Pancreas (tissue), 10 donors: Measurements from ENCODE around the gene PLCG1. TPM values are rescaled to one million over a fixed set of nuclear protein-coding genes. Genes with fewer than 3 reads are reported as not detected.
A peak's percentile ranks its signal among the peaks of the same experiment; 100 is the strongest.

ENCODE experiments used
- ATAC-seq, 4 donors: fragments of 200-7000 bp; cut with Tn5 transposase; one replicate each; pipeline versions ENCODE4 v1.8.0 to v1.9.1; 2020; ENCODE audit warnings: mild to moderate bottlenecking in 4 of 4, moderate library complexity in 4 of 4
- DNase-seq, 6 donors: peaks; one replicate each; pipeline ENCODE4 v3.0.0-alpha.2; 2020
- FAIRE-seq: peaks from 2 replicates; lab custom pipeline; 2012; peaks lifted over from hg19 to GRCh38; lab: Jason Lieb, UNC
- H3K27ac ChIP-seq, 4 donors: fragments of 200-600 bp; sonication (generic); 1 replicate in 3 of 4; 2 replicates in 1 of 4; pipeline versions ENCODE4 v1.5.0 to v1.8.0; 2020
- H3K27me3 ChIP-seq, 4 donors: fragments of 200-600 bp; one replicate each; pipeline ENCODE4 v1.8.0; 2021
- H3K36me3 ChIP-seq, 3 donors: fragments of 200-600 bp; sonication (generic) in 1 of 3; one replicate each; pipeline versions ENCODE4 v1.5.0 to v1.8.0; 2020 to 2021
- H3K4me1 ChIP-seq, 3 donors: fragments of 200-600 bp; one replicate each; pipeline ENCODE4 v1.8.0; 2021
- H3K4me3 ChIP-seq, 4 donors: fragments of 200-600 bp; sonication (generic) in 2 of 4; one replicate each; pipeline versions ENCODE4 v1.5.0 to v1.8.0; 2020 to 2021
- H3K9me3 ChIP-seq, 4 donors: fragments of 200-600 bp; one replicate each; pipeline ENCODE4 v1.8.0; 2021
- WGBS, 2 donors: extraction: QIAGEN DNeasy Blood & Tissue Kit; methylation state at CpG; one replicate each; pipeline ENCODE4 v1.1.7; 2013; 5-methylcytosine and 5-hydroxymethylcytosine counted together
- intact Hi-C, 3 donors: fragments of 100-400 bp; cut with DNase I; formaldehyde crosslinking; loops; one replicate each; pipeline versions ENCODE4 v1.11.1 to v1.14.2; 2022
- polyA plus RNA-seq, 2 donors: library from polyadenylated mRNA; stranded (reverse); fragments of 200-250 nt; gene quantifications; one replicate each; pipeline ENCODE4 v1.2.3, GENCODE V29; 2013
- total RNA-seq, 6 donors: library from RNA; stranded (reverse); fragmentation: NEBNext Ultra II Directional in 4 of 6; extraction: Animal tissue kit (Norgen Biotek cat#: 25700) in 4 of 6; gene quantifications; one replicate each; pipeline versions ENCODE4 v1.2.1 to v1.2.4, GENCODE V29; 2021 to 2023
- TF ChIP-seq, protein P1 (sequence below), 4 donors: fragments of 200-600 bp; sonication (generic) in 3 of 4; IDR thresholded peaks; one replicate each; pipeline versions ENCODE4 v1.5.0 to v1.8.0; 2021; ENCODE audit warnings: antibody characterized with exemption in 4 of 4
- donor health status: healthy with polysubstance abuse.
- donor health status: DM: no; HTN: no; CAD: no; lungs with moderate emphysema.
- donor health status: DM: no; HTN: no; CAD: no.
- donor health status: control.
- donor health status: control.
- donor health status: Bipolar disorder and iron deficiency.
- donor health status: DM: yes; HTN: yes; CAD: no.
- donor health status: DM: no; HTN: no; CAD: no.
- donor health status: DM: no; HTN: no; CAD: no.
- donor health status: DM: yes; HTN: yes; CAD: no.

Gene PLCG1
- total and polyA plus RNA-seq, 8 donors: 9.9 to 41.7 (median 20.1) TPM

DNA sequence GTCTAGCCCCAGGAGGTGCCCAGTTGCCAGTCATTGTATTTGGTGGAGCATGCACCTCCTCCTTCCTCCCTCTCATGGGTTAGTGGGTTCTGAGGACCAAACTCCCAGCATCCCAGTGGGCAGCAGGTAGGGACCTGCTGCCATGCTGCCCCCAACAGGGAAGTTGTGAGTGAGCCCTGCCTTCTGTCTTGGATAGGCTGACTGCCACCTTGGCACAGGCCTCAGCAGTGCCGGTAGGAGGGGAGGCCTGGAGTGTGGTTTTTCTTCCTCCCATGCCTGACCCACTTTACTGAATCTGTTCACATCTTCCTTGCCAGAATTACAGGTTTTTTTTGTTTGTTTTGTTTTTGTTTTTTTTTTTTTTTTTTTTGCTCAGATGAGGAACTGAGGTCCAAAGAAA, 24.5 kb downstream of the PLCG1 start:
- Histone ChIP-seq H3K36me3 (peaks cover 0 to 37% (median 12%) of the 10 kb centered on the region in 3 donors), H3K27ac (no peak overlapping the region), H3K4me3 (no peak overlapping the region), H3K9me3 (no peaks in the 10 kb centered on the region), H3K27me3 (no peaks in the 10 kb centered on the region), H3K4me1 (no peaks in the 10 kb centered on the region)
- ATAC-seq (peak in 1 of 4 donors; percentile 28), DNase-seq (no peak), FAIRE-seq (no peak)
- TF ChIP-seq, protein P1, sequence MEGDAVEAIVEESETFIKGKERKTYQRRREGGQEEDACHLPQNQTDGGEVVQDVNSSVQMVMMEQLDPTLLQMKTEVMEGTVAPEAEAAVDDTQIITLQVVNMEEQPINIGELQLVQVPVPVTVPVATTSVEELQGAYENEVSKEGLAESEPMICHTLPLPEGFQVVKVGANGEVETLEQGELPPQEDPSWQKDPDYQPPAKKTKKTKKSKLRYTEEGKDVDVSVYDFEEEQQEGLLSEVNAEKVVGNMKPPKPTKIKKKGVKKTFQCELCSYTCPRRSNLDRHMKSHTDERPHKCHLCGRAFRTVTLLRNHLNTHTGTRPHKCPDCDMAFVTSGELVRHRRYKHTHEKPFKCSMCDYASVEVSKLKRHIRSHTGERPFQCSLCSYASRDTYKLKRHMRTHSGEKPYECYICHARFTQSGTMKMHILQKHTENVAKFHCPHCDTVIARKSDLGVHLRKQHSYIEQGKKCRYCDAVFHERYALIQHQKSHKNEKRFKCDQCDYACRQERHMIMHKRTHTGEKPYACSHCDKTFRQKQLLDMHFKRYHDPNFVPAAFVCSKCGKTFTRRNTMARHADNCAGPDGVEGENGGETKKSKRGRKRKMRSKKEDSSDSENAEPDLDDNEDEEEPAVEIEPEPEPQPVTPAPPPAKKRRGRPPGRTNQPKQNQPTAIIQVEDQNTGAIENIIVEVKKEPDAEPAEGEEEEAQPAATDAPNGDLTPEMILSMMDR (IDR thresholded peaks at IDR 0.05): no peak
- intact Hi-C loops: no loop called here
- 23 to 53% methylated on average over 1 of the region's 1 CpG for WGBS, 2 donors

DNA sequence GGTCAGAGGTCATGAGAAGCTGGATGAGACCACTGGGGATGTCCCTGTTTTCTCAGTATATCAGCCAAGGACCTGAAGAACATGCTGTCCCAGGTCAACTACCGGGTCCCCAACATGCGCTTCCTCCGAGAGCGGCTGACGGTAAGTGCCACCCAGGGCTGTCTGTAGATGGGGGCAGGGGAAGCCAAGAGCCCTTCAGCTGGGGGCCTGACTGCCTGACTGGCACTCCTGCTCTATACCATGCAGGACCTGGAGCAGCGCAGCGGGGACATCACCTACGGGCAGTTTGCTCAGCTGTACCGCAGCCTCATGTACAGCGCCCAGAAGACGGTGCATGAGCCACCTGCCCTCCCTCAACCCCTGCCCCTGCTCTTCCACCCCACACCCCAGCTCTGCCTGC, 25.1 kb downstream of the PLCG1 start:
- no peak for DNase-seq
- ATAC-seq: no peak
- 97 to 98% methylated on average over 8 to 11 of the region's 11 CpGs for WGBS, 2 donors
- Histone ChIP-seq H3K9me3 (no peaks in the 10 kb centered on the region), H3K4me1 (no peaks in the 10 kb centered on the region), H3K36me3 (peaks cover 0 to 42% (median 12%) of the 10 kb centered on the region in 3 donors), H3K27me3 (no peaks in the 10 kb centered on the region), H3K27ac (no peak overlapping the region), H3K4me3 (no peak overlapping the region)
- no peak for FAIRE-seq
- TF ChIP-seq, protein P1 (IDR thresholded peaks at IDR 0.05): no peak
- intact Hi-C loops: no loop called here

DNA sequence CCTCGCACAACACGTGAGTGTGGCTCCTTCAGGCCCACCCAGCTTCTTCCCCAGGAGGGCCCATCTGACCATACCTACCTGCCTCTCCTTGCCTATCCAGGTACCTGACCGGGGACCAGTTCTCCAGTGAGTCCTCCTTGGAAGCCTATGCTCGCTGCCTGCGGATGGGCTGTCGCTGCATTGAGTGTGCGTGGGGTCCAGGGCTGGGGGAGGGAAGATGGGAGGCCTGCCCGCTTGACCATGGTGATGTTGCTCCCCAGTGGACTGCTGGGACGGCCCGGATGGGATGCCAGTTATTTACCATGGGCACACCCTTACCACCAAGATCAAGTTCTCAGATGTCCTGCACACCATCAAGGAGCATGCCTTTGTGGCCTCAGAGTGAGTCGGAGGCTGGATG, 26.5 kb downstream of the PLCG1 start:
- no peak overlapping the region for H3K4me3 ChIP-seq
- no peak for ATAC-seq
- DNase-seq: no peak
- intact Hi-C loops: no loop called here
- H3K36me3 ChIP-seq: peaks cover 0 to 57% (median 12%) of the 10 kb centered on the region in 3 donors
- TF ChIP-seq, protein P1 (IDR thresholded peaks at IDR 0.05): no peak
- no peaks in the 10 kb centered on the region for H3K4me1 ChIP-seq
- WGBS, 2 donors: 94 to 96% methylated on average over 11 of the region's 11 CpGs
- H3K9me3 ChIP-seq: no peaks in the 10 kb centered on the region
- no peak overlapping the region for H3K27ac ChIP-seq
- no peak for FAIRE-seq
- H3K27me3 ChIP-seq: no peaks in the 10 kb centered on the region

DNA sequence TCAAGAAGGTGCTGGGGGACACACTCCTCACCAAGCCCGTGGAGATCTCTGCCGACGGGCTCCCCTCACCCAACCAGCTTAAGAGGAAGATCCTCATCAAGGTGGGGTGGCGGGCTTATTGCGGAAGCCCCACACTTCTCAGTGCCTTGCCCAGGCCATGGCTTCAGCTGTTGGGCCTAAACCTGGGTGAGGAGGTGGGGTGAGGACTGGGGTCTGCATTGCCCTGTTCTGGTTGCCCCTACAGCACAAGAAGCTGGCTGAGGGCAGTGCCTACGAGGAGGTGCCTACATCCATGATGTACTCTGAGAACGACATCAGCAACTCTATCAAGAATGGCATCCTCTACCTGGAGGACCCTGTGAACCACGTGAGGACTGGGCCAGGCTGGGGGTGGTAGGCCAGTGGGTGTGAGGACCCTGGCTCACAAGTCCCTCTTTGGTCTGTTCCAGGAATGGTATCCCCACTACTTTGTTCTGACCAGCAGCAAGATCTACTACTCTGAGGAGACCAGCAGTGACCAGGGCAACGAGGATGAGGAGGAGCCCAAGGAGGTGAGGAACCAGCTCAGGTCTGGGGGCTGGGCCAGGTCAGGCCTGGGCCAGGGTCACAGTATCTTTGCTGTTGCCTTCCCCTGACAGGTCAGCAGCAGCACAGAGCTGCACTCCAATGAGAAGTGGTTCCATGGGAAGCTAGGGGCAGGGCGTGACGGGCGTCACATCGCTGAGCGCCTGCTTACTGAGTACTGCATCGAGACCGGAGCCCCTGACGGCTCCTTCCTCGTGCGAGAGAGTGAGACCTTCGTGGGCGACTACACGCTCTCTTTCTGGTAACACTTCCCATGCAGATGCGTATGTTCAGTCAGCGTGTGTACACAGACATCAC, 27.9 kb downstream of the PLCG1 start:
- H3K27ac ChIP-seq: no peak overlapping the region
- no peaks in the 10 kb centered on the region for H3K27me3 ChIP-seq
- 91 to 92% methylated on average over 24 of the region's 24 CpGs for WGBS, 2 donors
- intact Hi-C loops: no loop called here
- no peak overlapping the region for H3K4me3 ChIP-seq
- TF ChIP-seq, protein P1 (IDR thresholded peaks at IDR 0.05): no peak
- H3K9me3 ChIP-seq: no peaks in the 10 kb centered on the region
- H3K4me1 ChIP-seq: no peaks in the 10 kb centered on the region
- FAIRE-seq (no peak), DNase-seq (peak in 1 of 6 donors; percentile 26), ATAC-seq (no peak)
- H3K36me3 ChIP-seq: peaks cover 0 to 62% (median 12%) of the 10 kb centered on the region in 3 donors
